ENCODE data around the gene SDE2.
"Not testable (repeated sequence)": the region's sequence is repeated elsewhere in the genome, so short reads cannot be mapped to it uniquely, and the experiment has no call there.

SDE2 gene

GRCh38 chr1:225972344-225973152 lies 26.6 kb downstream of the SDE2 start:
- Mint-ChIP-seq H3K4me1 (peaks cover 4% of the 10 kb centered on the region), H3K27ac (peak overlapping the region in 1 of 2 donors; percentile 57), H3K4me3 (no peak overlapping the region), H3K27me3 (no peaks in the 10 kb centered on the region), H3K9me3 (no peaks in the 10 kb centered on the region)
- DNase-seq (no peak), ATAC-seq (no peak)

- H3K9me3 Mint-ChIP-seq, H3K4me3 Mint-ChIP-seq, ATAC-seq, H3K4me1 Mint-ChIP-seq, DNase-seq, H3K27me3 Mint-ChIP-seq: not testable (repeated sequence)
- H3K27ac Mint-ChIP-seq, result peak overlapping the region in 1 of 2 donors; percentile 5
Measured at GRCh38 chr1:225970592-225971157, 28.5 kb downstream of the SDE2 start.

- not testable (repeated sequence) for H3K27ac Mint-ChIP-seq, ATAC-seq, H3K4me3 Mint-ChIP-seq, DNase-seq, H3K9me3 Mint-ChIP-seq, H3K27me3 Mint-ChIP-seq, H3K4me1 Mint-ChIP-seq
Measured at GRCh38 chr1:225969751-225970150, 29.4 kb downstream of the SDE2 start.

- Mint-ChIP-seq H3K9me3 (no peaks in the 10 kb centered on the region), H3K4me1 (peaks cover 7% of the 10 kb centered on the region), H3K4me3 (no peak overlapping the region), H3K27ac (no peak overlapping the region), H3K27me3 (no peaks in the 10 kb centered on the region)
- ATAC-seq, result no peak
- DNase-seq, result no peak
Measured at GRCh38 chr1:225965231-225965630, 33.9 kb downstream of the SDE2 start.

- Mint-ChIP-seq H3K27me3 (no peaks in the 10 kb centered on the region), H3K4me1 (peaks cover 14% of the 10 kb centered on the region), H3K9me3 (no peaks in the 10 kb centered on the region), H3K4me3 (no peak overlapping the region), H3K27ac (no peak overlapping the region)
- DNase-seq (no peak), ATAC-seq (no peak)
Measured at GRCh38 chr1:225963735-225964530, 35.2 kb downstream of the SDE2 start.

GRCh38 chr1:225962440-225962975 lies 36.6 kb downstream of the SDE2 start:
- no peaks in the 10 kb centered on the region for H3K9me3 Mint-ChIP-seq
- H3K4me3 Mint-ChIP-seq, result no peak overlapping the region
- ATAC-seq (peak; percentile 96), DNase-seq (peak; percentile 70 to 76)
- H3K27me3 Mint-ChIP-seq, result no peaks in the 10 kb centered on the region
- H3K4me1 Mint-ChIP-seq, result peaks cover 24% of the 10 kb centered on the region
- H3K27ac Mint-ChIP-seq, result no peak overlapping the region

GRCh38 chr1:225961659-225962439 lies 37.3 kb downstream of the SDE2 start:
- Mint-ChIP-seq H3K9me3 (no peaks in the 10 kb centered on the region), H3K27me3 (no peaks in the 10 kb centered on the region), H3K4me1 (peaks cover 29% of the 10 kb centered on the region), H3K27ac (no peak overlapping the region), H3K4me3 (no peak overlapping the region)
- ATAC-seq, result no peak
- no peak for DNase-seq

- DNase-seq, result no peak
- peaks cover 29% of the 10 kb centered on the region for H3K4me1 Mint-ChIP-seq
- H3K9me3 Mint-ChIP-seq, result no peaks in the 10 kb centered on the region
- H3K27me3 Mint-ChIP-seq, result no peaks in the 10 kb centered on the region
- no peak overlapping the region for H3K27ac Mint-ChIP-seq
- ATAC-seq, result no peak
- no peak overlapping the region for H3K4me3 Mint-ChIP-seq
Measured at GRCh38 chr1:225958041-225958440, 41.1 kb downstream of the SDE2 start.

GRCh38 chr1:225954753-225955152 lies 44.4 kb downstream of the SDE2 start:
- Mint-ChIP-seq H3K27me3 (peaks cover 13% of the 10 kb centered on the region), H3K27ac (no peak overlapping the region), H3K9me3 (no peaks in the 10 kb centered on the region), H3K4me1 (peaks cover 21% of the 10 kb centered on the region), H3K4me3 (no peak overlapping the region)
- DNase-seq (no peak), ATAC-seq (no peak)

GRCh38 chr1:225953315-225953714 lies 45.8 kb downstream of the SDE2 start:
- Mint-ChIP-seq H3K9me3 (no peaks in the 10 kb centered on the region), H3K4me3 (no peak overlapping the region), H3K4me1 (peaks cover 10% of the 10 kb centered on the region), H3K27ac (no peak overlapping the region), H3K27me3 (peaks cover 13% of the 10 kb centered on the region)
- ATAC-seq, result no peak
- no peak for DNase-seq

- Mint-ChIP-seq H3K4me1 (no peaks in the 10 kb centered on the region), H3K27ac (no peak overlapping the region), H3K9me3 (no peaks in the 10 kb centered on the region), H3K27me3 (peaks cover 13% of the 10 kb centered on the region), H3K4me3 (no peak overlapping the region)
- DNase-seq (no peak), ATAC-seq (no peak)
Measured at GRCh38 chr1:225950905-225951497, 48.1 kb downstream of the SDE2 start.

GRCh38 chr1:225949041-225949440 lies 50.1 kb downstream of the SDE2 start:
- H3K9me3 Mint-ChIP-seq, result no peaks in the 10 kb centered on the region
- H3K27ac Mint-ChIP-seq, result no peak overlapping the region
- peaks cover 13% of the 10 kb centered on the region for H3K27me3 Mint-ChIP-seq
- H3K4me1 Mint-ChIP-seq, result peaks cover 15% of the 10 kb centered on the region
- H3K4me3 Mint-ChIP-seq, result no peak overlapping the region
- no peak for ATAC-seq
- no peak for DNase-seq

GRCh38 chr1:225946803-225947202 lies 52.3 kb downstream of the SDE2 start:
- H3K27ac Mint-ChIP-seq, result no peak overlapping the region
- no peak for DNase-seq
- no peak overlapping the region for H3K4me3 Mint-ChIP-seq
- no peak for ATAC-seq
- no peaks in the 10 kb centered on the region for H3K9me3 Mint-ChIP-seq
- peaks cover 13% of the 10 kb centered on the region for H3K27me3 Mint-ChIP-seq
- H3K4me1 Mint-ChIP-seq, result peaks cover 15% of the 10 kb centered on the region

GRCh38 chr1:225946082-225946620 lies 53.0 kb downstream of the SDE2 start:
- no peak for ATAC-seq
- peaks cover 15% of the 10 kb centered on the region for H3K4me1 Mint-ChIP-seq
- H3K27ac Mint-ChIP-seq, result no peak overlapping the region
- DNase-seq, result no peak
- no peaks in the 10 kb centered on the region for H3K9me3 Mint-ChIP-seq
- no peak overlapping the region for H3K4me3 Mint-ChIP-seq
- peaks cover 11% of the 10 kb centered on the region for H3K27me3 Mint-ChIP-seq
